IMR-90 (cell line): ENCODE measurements around the gene MZB1. TPM values are rescaled to one million over a fixed set of nuclear protein-coding genes. Genes with fewer than 3 reads are reported as not detected.

Experiments
- ATAC-seq: fragments of 200-7000 bp; cut with Tn5 transposase; 2 replicates; pipeline ENCODE4 v1.9.1; 2020; ENCODE audit warnings: low read depth, mild to moderate bottlenecking, moderate library complexity
- BruUV-seq: library from RNA; stranded (reverse); fragments of 400-500 nt; replicated peaks from 2 replicates; lab custom pipeline; 2021; lab: Mats Ljungman, UMichigan
- CTCF ChIA-PET: fragments of 300-600 bp; formaldehyde crosslinking; extraction: SDS; loops from one replicate; lab custom pipeline; 2021; ENCODE audit warnings: antibody characterized with exemption; lab: Yijun Ruan, JAX
- POLR2A ChIA-PET: fragments of 300-600 bp; sonication (Branson Sonifier 250); formaldehyde crosslinking; loops from one replicate; lab custom pipeline; 2022; ENCODE audit warnings: antibody characterized with exemption; ENCODE audit not compliant: unreplicated experiment; lab: Charles Lee
- DNase-seq: peaks from one replicate; pipeline ENCODE4 v3.0.0; 2013
- H2AFZ ChIP-seq: replicated peaks from 2 replicates; pipeline ENCODE3; 2013; ENCODE audit warnings: low read length, mild to moderate bottlenecking; ENCODE audit not compliant: poor library complexity
- H2AK5ac ChIP-seq: 2 replicates; pipeline ENCODE4 v1.6.1; 2013; ENCODE audit warnings: low read depth, low read length, inconsistent platforms
- H2AK9ac ChIP-seq: replicated peaks from 2 replicates; pipeline ENCODE3; 2013; ENCODE audit warnings: mild to moderate bottlenecking, low read depth, low read length, moderate library complexity; ENCODE audit not compliant: poor library complexity
- H2BK120ac ChIP-seq: 2 replicates; pipeline ENCODE4 v1.6.1; 2013; ENCODE audit warnings: low read depth, low read length, inconsistent platforms
- H2BK15ac ChIP-seq: 3 replicates; pipeline ENCODE4 v1.6.1; 2013; ENCODE audit warnings: low read depth, low read length, inconsistent platforms
- H2BK20ac ChIP-seq: 2 replicates; pipeline ENCODE4 v1.6.1; 2013; ENCODE audit warnings: low read depth, mild to moderate bottlenecking, inconsistent platforms, low read length, moderate library complexity
- H2BK5ac ChIP-seq: 2 replicates; pipeline ENCODE4 v1.6.1; 2013; ENCODE audit warnings: mild to moderate bottlenecking, low read depth, low read length, inconsistent platforms; ENCODE audit not compliant: poor library complexity, severe bottlenecking
- H3K14ac ChIP-seq: replicated peaks from 2 replicates; pipeline ENCODE4 v1.6.1; 2013; ENCODE audit warnings: low read depth, low read length, inconsistent platforms
- H3K18ac ChIP-seq: 2 replicates; pipeline ENCODE4 v1.6.1; 2013; ENCODE audit warnings: low read depth, low read length, control low read depth
- H3K23ac ChIP-seq: 2 replicates; pipeline ENCODE4 v1.6.1; 2013; ENCODE audit warnings: low read depth, low read length, inconsistent platforms
- H3K27ac ChIP-seq: 2 replicates; pipeline ENCODE4 v1.5.1; 2013; ENCODE audit warnings: mild to moderate bottlenecking, control low read depth, low read length; ENCODE audit not compliant: insufficient read depth
- H3K27me3 ChIP-seq: 2 replicates; pipeline ENCODE4 v1.6.1; 2013; ENCODE audit warnings: low read length; ENCODE audit not compliant: control insufficient read depth, insufficient read depth
- H3K36me3 ChIP-seq: 2 replicates; pipeline ENCODE4 v1.6.1; 2013; ENCODE audit warnings: low read length, mixed read lengths; ENCODE audit not compliant: control insufficient read depth, insufficient read depth
- H3K4ac ChIP-seq: 2 replicates; pipeline ENCODE4 v1.6.1; 2013; ENCODE audit warnings: low read depth, low read length, inconsistent platforms
- H3K4me1 ChIP-seq: 2 replicates; pipeline ENCODE4 v1.6.1; 2013; ENCODE audit warnings: low read length, mixed read lengths; ENCODE audit not compliant: control insufficient read depth, insufficient read depth
- H3K4me2 ChIP-seq: 2 replicates; pipeline ENCODE4 v1.6.1; 2013; ENCODE audit warnings: low read depth, mild to moderate bottlenecking, control low read depth, low read length, moderate library complexity
- H3K4me3 ChIP-seq: 2 replicates; pipeline ENCODE4 v1.5.1; 2013; ENCODE audit warnings: low read depth, mild to moderate bottlenecking, control low read depth, low read length, moderate library complexity; ENCODE audit not compliant: insufficient read depth
- H3K56ac ChIP-seq: 2 replicates; pipeline ENCODE4 v1.6.1; 2013; ENCODE audit warnings: low read length, inconsistent platforms; ENCODE audit not compliant: insufficient read depth; ENCODE audit errors: extremely low read depth
- H3K79me1 ChIP-seq, 2 experiments: 2 replicates each; pipeline ENCODE4 v1.6.1; 2013; ENCODE audit warnings: low read length in 2 of 2, inconsistent platforms in 1 of 2, low read depth in 1 of 2
- H3K9ac ChIP-seq: 2 replicates; pipeline ENCODE4 v1.6.1; 2013; ENCODE audit warnings: low read depth, low read length, control low read depth
- H3K9me1 ChIP-seq: 2 replicates; pipeline ENCODE4 v1.6.1; 2013; ENCODE audit warnings: low read length, inconsistent platforms; ENCODE audit not compliant: insufficient read depth
- H3K9me3 ChIP-seq: 2 replicates; pipeline ENCODE4 v1.6.1; 2013; ENCODE audit warnings: low read length; ENCODE audit not compliant: control insufficient read depth, insufficient read depth
- H4K20me1 ChIP-seq: 2 replicates; pipeline ENCODE4 v1.6.1; 2013; ENCODE audit warnings: low read length, inconsistent platforms; ENCODE audit not compliant: insufficient read depth
- H4K5ac ChIP-seq: 2 replicates; pipeline ENCODE4 v1.6.1; 2013; ENCODE audit warnings: mild to moderate bottlenecking, low read depth, low read length, control low read depth
- H4K8ac ChIP-seq, 2 experiments: 2 replicates each; pipeline ENCODE4 v1.6.1; 2013; ENCODE audit warnings: low read depth in 2 of 2, low read length in 2 of 2, control low read depth in 1 of 2, inconsistent platforms in 1 of 2
- H4K91ac ChIP-seq: 2 replicates; pipeline ENCODE4 v1.6.1; 2013; ENCODE audit warnings: low read depth, low read length, inconsistent platforms; ENCODE audit not compliant: insufficient read depth
- BHLHE40 ChIP-seq: fragments of 150-350 bp; IDR thresholded peaks from 2 replicates; pipeline ENCODE4 v1.6.1; 2016; ENCODE audit warnings: mild to moderate bottlenecking, low read depth, low read length
- CEBPB ChIP-seq: IDR thresholded peaks from 2 replicates; pipeline ENCODE4 v1.6.1; 2012; ENCODE audit warnings: low read depth, low read length, improper control_type of control experiment
- FOS ChIP-seq: fragments of 150-350 bp; IDR thresholded peaks from 2 replicates; pipeline ENCODE4 v1.6.1; 2016; ENCODE audit warnings: low read depth, low read length
- MAFK ChIP-seq: IDR thresholded peaks from 2 replicates; pipeline ENCODE4 v1.6.1; 2012; ENCODE audit warnings: low read depth, low read length, improper control_type of control experiment
- MAZ ChIP-seq: IDR thresholded peaks from 2 replicates; pipeline ENCODE4 v1.6.1; 2012; ENCODE audit warnings: low read depth, mild to moderate bottlenecking, low read length, improper control_type of control experiment, moderate library complexity, borderline replicate concordance
- MXI1 ChIP-seq: IDR thresholded peaks from 2 replicates; pipeline ENCODE4 v1.6.1; 2012; ENCODE audit warnings: low read depth, mild to moderate bottlenecking, low read length, moderate library complexity, borderline replicate concordance
- NFE2L2 ChIP-seq: fragments of 150-350 bp; IDR thresholded peaks from 2 replicates; pipeline ENCODE4 v1.6.1; 2016; ENCODE audit warnings: low read depth, mild to moderate bottlenecking, low read length
- POLR2A ChIP-seq: IDR thresholded peaks from 2 replicates; pipeline ENCODE4 v1.6.1; 2012; ENCODE audit warnings: mild to moderate bottlenecking, low read depth, low read length
- RAD21 ChIP-seq: IDR thresholded peaks from 2 replicates; pipeline ENCODE4 v1.6.1; 2012; ENCODE audit warnings: low read length, improper control_type of control experiment
- RCOR1 ChIP-seq: IDR thresholded peaks from 2 replicates; pipeline ENCODE4 v1.6.1; 2012; ENCODE audit warnings: mild to moderate bottlenecking, low read length, improper control_type of control experiment; ENCODE audit not compliant: insufficient replicate concordance
- RFX5 ChIP-seq: IDR thresholded peaks from 2 replicates; pipeline ENCODE4 v1.8.0; 2012; ENCODE audit warnings: low read depth, mild to moderate bottlenecking, low read length, moderate library complexity
- WGBS, 2 experiments: methylation state at CpG; one replicate each; pipeline versions ENCODE4 v1.1.5 to v1.1.7; 2013; ENCODE audit warnings: missing lambda C conversion rate in 2 of 2; ENCODE audit not compliant: insufficient read length in 1 of 2; ENCODE audit errors: extremely low coverage in 2 of 2; 5-methylcytosine and 5-hydroxymethylcytosine counted together
- dilution Hi-C: fragments of 300-500 bp; cut with HindIII; formaldehyde crosslinking; loops from one replicate; pipeline ENCODE4 v1.14.3; 2018; ENCODE audit warnings: low sequenced_read_pairs; ENCODE audit not compliant: unreplicated experiment
- in situ Hi-C: fragments of 300-500 bp; cut with MboI; formaldehyde crosslinking; loops from 3 replicates; pipeline ENCODE4 v1.14.3; 2019; ENCODE audit warnings: low sequenced_read_pairs, inconsistent platforms, mixed read lengths
- intact Hi-C: fragments of 100-400 bp; cut with micrococcal nuclease; formaldehyde crosslinking; loops from 2 replicates; pipeline ENCODE4 v1.10.0; 2022
- polyA plus RNA-seq, 3 experiments: library from polyadenylated mRNA; depleted of rRNA; stranded (reverse); fragments of >200 nt; gene quantifications; 2 replicates each; pipeline ENCODE4 v1.2.3, GENCODE V29; 2012; ENCODE audit warnings: low replicate concordance in 1 of 3
- total RNA-seq: library from RNA; depleted of rRNA; stranded (reverse); fragments of >200 nt; gene quantifications from 2 replicates; pipeline ENCODE4 v1.2.3, GENCODE V29; 2012
- TF ChIP-seq, protein P1 (sequence below): fragments of 150-350 bp; IDR thresholded peaks from 2 replicates; pipeline ENCODE4 v1.6.1; 2016; ENCODE audit warnings: low read depth, mild to moderate bottlenecking, low read length, moderate library complexity, borderline replicate concordance
- TF ChIP-seq, protein P2 (sequence below): conservative IDR thresholded peaks from 2 replicates; pipeline ENCODE4 v1.5.1; 2012; ENCODE audit warnings: mild to moderate bottlenecking, low read depth, low read length, improper control_type of control experiment

Gene MZB1
- total and polyA plus RNA-seq, 2 of the 4 experiments (the other 2 are of a cell fraction), result not detected

DNA sequence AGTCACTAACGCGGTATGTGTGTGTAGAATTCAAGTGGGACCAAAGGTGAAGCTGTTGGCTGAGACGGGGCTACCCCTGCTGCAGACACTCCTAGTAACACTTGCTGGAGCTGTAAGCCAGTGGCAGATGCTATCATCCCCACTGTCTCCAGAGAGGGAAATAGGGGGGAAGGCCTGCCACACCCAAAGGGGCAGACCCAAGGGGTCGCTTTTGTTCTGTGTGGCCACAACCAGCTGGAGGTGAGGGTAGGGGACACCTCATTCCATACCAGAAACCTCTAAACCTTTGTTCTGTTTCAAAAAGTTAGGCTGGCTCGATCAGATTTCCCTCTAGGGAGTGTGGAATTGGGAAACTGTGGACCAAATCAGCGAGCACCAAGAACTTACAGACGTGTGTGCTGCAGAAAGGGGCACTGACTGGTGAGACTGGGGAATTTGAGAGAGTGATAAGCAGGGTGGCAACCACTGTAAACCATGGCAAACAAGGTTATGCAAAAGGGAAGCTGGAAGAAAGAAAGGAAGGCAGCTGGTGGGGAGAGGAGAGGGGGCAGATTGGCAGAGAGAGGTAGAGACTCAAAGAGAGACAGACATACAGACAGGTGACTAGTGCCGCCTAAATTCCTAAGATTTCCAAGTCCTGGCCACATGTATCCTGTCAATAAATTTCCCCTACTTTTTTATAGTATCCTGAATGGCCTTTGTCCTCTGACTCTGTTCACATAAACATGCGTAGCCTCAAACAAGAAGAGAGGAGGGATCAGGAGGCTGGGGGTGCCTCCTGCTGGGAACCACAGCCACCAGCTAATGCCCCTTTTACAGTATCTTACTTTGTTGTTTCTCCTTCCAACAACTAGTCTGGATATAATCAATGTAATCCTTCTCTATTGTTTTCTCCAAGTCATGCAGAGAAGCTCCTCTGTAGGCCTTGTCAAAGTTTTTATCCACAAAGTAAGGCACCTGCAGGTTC lies 29.8 kb upstream of the MZB1 start:
- H3K23ac ChIP-seq, result no peak overlapping the region
- no peak overlapping the region for H3K9ac ChIP-seq
- no peak overlapping the region for H2BK15ac ChIP-seq
- ATAC-seq (no peak; the same call in 1 of the 2 replicates), DNase-seq (no peak)
- no peak overlapping the region for H3K18ac ChIP-seq
- H3K4me1 ChIP-seq, result peaks cover 7% of the 10 kb centered on the region; the same call in 1 of the 2 replicates
- H3K4me2 ChIP-seq, result no peak overlapping the region
- no peaks in the 10 kb centered on the region for H3K9me3 ChIP-seq
- no peaks in the 10 kb centered on the region for H3K27me3 ChIP-seq
- peaks cover 23% of the 10 kb centered on the region for H3K36me3 ChIP-seq
- 88% methylated on average over 2 of the region's 9 CpGs; no CpG with 5 or more reads in 1 of the 2 experiments for WGBS, 2 experiments
- no peaks in the 10 kb centered on the region for H3K79me1 ChIP-seq
- no peak overlapping the region for H2AK9ac ChIP-seq
- ChIA-PET CTCF (interaction anchor here (1.5 kb wide), 1 partner anchor 94 kb away, joined by 5 read pairs; no protein-coding TSS in a partner anchor), POLR2A (interaction anchor here (0.6 kb wide), 1 partner anchor 179 kb away, joined by 4 read pairs; no protein-coding TSS in a partner anchor)
- no peak overlapping the region for H4K5ac ChIP-seq
- no peak overlapping the region for H3K56ac ChIP-seq
- H4K20me1 ChIP-seq, result no peaks in the 10 kb centered on the region
- no peak overlapping the region for H3K27ac ChIP-seq
- H3K4ac ChIP-seq, result no peak overlapping the region
- no peak overlapping the region for H2BK120ac ChIP-seq
- no peak overlapping the region for H2BK20ac ChIP-seq
- intact Hi-C loops, result loop anchor here (5.0 kb wide), 2 partner anchors 143 to 348 kb away; partner anchors contain the start of gene UBE2D2
- BruUV-seq, result no TSS peak
- in situ Hi-C loops, result loop anchor here (5.0 to 10.0 kb wide), 2 partner anchors 98 to 345 kb away; no protein-coding TSS in a partner anchor
- dilution Hi-C loops, result loop anchor here (25.0 kb wide), 1 partner anchor 93 kb away; no protein-coding TSS in a partner anchor
- no peak overlapping the region for H2AK5ac ChIP-seq
- H2BK5ac ChIP-seq, result no peak overlapping the region
- H3K4me3 ChIP-seq, result no peak overlapping the region
- H4K91ac ChIP-seq, result no peak overlapping the region
- no peaks in the 10 kb centered on the region for H3K9me1 ChIP-seq
- no peak overlapping the region for H2AFZ ChIP-seq
- H4K8ac ChIP-seq, result no peak overlapping the region
- no peak overlapping the region for H3K14ac ChIP-seq
- TF ChIP-seq BHLHE40, result no peak
- TF ChIP-seq NFE2L2, result no peak
- TF ChIP-seq RCOR1, result no peak
- TF ChIP-seq MAZ, result no peak
- TF ChIP-seq RAD21, result no peak
- no peak for TF ChIP-seq FOS
- no peak for TF ChIP-seq MXI1
- no peak for TF ChIP-seq RFX5
- TF ChIP-seq, protein P1, sequence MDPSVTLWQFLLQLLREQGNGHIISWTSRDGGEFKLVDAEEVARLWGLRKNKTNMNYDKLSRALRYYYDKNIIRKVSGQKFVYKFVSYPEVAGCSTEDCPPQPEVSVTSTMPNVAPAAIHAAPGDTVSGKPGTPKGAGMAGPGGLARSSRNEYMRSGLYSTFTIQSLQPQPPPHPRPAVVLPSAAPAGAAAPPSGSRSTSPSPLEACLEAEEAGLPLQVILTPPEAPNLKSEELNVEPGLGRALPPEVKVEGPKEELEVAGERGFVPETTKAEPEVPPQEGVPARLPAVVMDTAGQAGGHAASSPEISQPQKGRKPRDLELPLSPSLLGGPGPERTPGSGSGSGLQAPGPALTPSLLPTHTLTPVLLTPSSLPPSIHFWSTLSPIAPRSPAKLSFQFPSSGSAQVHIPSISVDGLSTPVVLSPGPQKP, result no peak
- no peak for TF ChIP-seq MAFK
- TF ChIP-seq CEBPB, result no peak
- TF ChIP-seq, protein P2, sequence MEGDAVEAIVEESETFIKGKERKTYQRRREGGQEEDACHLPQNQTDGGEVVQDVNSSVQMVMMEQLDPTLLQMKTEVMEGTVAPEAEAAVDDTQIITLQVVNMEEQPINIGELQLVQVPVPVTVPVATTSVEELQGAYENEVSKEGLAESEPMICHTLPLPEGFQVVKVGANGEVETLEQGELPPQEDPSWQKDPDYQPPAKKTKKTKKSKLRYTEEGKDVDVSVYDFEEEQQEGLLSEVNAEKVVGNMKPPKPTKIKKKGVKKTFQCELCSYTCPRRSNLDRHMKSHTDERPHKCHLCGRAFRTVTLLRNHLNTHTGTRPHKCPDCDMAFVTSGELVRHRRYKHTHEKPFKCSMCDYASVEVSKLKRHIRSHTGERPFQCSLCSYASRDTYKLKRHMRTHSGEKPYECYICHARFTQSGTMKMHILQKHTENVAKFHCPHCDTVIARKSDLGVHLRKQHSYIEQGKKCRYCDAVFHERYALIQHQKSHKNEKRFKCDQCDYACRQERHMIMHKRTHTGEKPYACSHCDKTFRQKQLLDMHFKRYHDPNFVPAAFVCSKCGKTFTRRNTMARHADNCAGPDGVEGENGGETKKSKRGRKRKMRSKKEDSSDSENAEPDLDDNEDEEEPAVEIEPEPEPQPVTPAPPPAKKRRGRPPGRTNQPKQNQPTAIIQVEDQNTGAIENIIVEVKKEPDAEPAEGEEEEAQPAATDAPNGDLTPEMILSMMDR, result no peak
- no peak for TF ChIP-seq POLR2A
